Stimulated activated CD8-positive, alpha-beta memory T cell treated with anti-CD3 and anti-CD28 coated beads, Interleukin-12 subunit alpha, Interleukin-12 subunit beta, amount 100 ng/mL, for 4 hours (primary cell): ENCODE measurements around the gene IGFBP5.

Experiments
- DNase-seq: peaks from one replicate; pipeline ENCODE4 v3.0.0-alpha.2; 2020; ENCODE audit warnings: low read depth

IGFBP5 gene

GRCh38 chr2:216665242-216665641 lies 30.1 kb downstream of the IGFBP5 start:
- DNase-seq = no peak

GRCh38 chr2:216664593-216665034 lies 30.7 kb downstream of the IGFBP5 start:
- no peak for DNase-seq

GRCh38 chr2:216663846-216664245 lies 31.5 kb downstream of the IGFBP5 start:
- DNase-seq = no peak

- DNase-seq = no peak
Observed at GRCh38 chr2:216663106-216663505, 32.2 kb downstream of the IGFBP5 start.

- DNase-seq = no peak
Observed at GRCh38 chr2:216661639-216662375, 33.5 kb downstream of the IGFBP5 start.

GRCh38 chr2:216661051-216661450 lies 34.3 kb downstream of the IGFBP5 start:
- no peak for DNase-seq

- DNase-seq = no peak
Observed at GRCh38 chr2:216660496-216660895, 34.9 kb downstream of the IGFBP5 start.

- no peak for DNase-seq
Observed at GRCh38 chr2:216659276-216659675, 36.1 kb downstream of the IGFBP5 start.

- DNase-seq = no peak
Observed at GRCh38 chr2:216658757-216659156, 36.6 kb downstream of the IGFBP5 start.

GRCh38 chr2:216657980-216658379 lies 37.4 kb downstream of the IGFBP5 start:
- DNase-seq = no peak

- DNase-seq = no peak
Observed at GRCh38 chr2:216657086-216657855, 38.1 kb downstream of the IGFBP5 start.

GRCh38 chr2:216654528-216655052 lies 40.8 kb downstream of the IGFBP5 start:
- no peak for DNase-seq

GRCh38 chr2:216653931-216654365 lies 41.4 kb downstream of the IGFBP5 start:
- DNase-seq = no peak

GRCh38 chr2:216653093-216653799 lies 42.1 kb downstream of the IGFBP5 start:
- no peak for DNase-seq

GRCh38 chr2:216652566-216652965 lies 42.8 kb downstream of the IGFBP5 start:
- no peak for DNase-seq

- no peak for DNase-seq
Observed at GRCh38 chr2:216651351-216651881, 43.9 kb downstream of the IGFBP5 start.

- DNase-seq = no peak
Observed at GRCh38 chr2:216650626-216651257, 44.6 kb downstream of the IGFBP5 start.

GRCh38 chr2:216649574-216649973 lies 45.8 kb downstream of the IGFBP5 start:
- no peak for DNase-seq

- DNase-seq = no peak
Observed at GRCh38 chr2:216648105-216648504, 47.2 kb downstream of the IGFBP5 start.

GRCh38 chr2:216646116-216646515 lies 49.2 kb downstream of the IGFBP5 start:
- no peak for DNase-seq

GRCh38 chr2:216645636-216645950 lies 49.8 kb downstream of the IGFBP5 start:
- no peak for DNase-seq
